Endodermal cell (in vitro differentiated cells): ENCODE results near the gene KCNJ4. TPM values are rescaled to one million over a fixed set of nuclear protein-coding genes. Genes with fewer than 3 reads are reported as not detected.

Experiments
- DNase-seq: peaks from one replicate; pipeline ENCODE4 v3.0.0-alpha.2; 2017
- H3K27ac ChIP-seq: 2 replicates; pipeline ENCODE4 v1.5.1; 2013; ENCODE audit warnings: mild to moderate bottlenecking, low read depth, low read length, moderate library complexity
- H3K27me3 ChIP-seq: 2 replicates; pipeline ENCODE4 v1.6.1; 2013; ENCODE audit warnings: mild to moderate bottlenecking, low read length, moderate library complexity; ENCODE audit not compliant: insufficient read depth, control insufficient read depth, poor library complexity, severe bottlenecking
- H3K36me3 ChIP-seq: 2 replicates; pipeline ENCODE4 v1.7.0; 2013; ENCODE audit warnings: mild to moderate bottlenecking, low read length, moderate library complexity; ENCODE audit not compliant: control insufficient read depth, insufficient read depth
- H3K4me1 ChIP-seq: one replicate; pipeline ENCODE4 v1.7.0; 2013; ENCODE audit warnings: low read length; ENCODE audit not compliant: control insufficient read depth, insufficient read depth
- H3K4me3 ChIP-seq: 2 replicates; pipeline ENCODE4 v1.5.1; 2013; ENCODE audit warnings: mild to moderate bottlenecking, low read length, moderate library complexity
- H3K9ac ChIP-seq: 2 replicates; pipeline ENCODE4 v1.6.1; 2013; ENCODE audit warnings: mild to moderate bottlenecking, low read length, moderate library complexity; ENCODE audit not compliant: poor library complexity, severe bottlenecking; ENCODE audit errors: extremely low read depth
- H3K9me3 ChIP-seq: 2 replicates; pipeline ENCODE4 v1.6.1; 2013; ENCODE audit warnings: mild to moderate bottlenecking, low read length, moderate library complexity; ENCODE audit not compliant: control insufficient read depth
- H3K27ac Mint-ChIP-seq: 2 replicates; pipeline ENCODE4 v1.8.0; 2020; ENCODE audit warnings: mixed read lengths
- H3K27me3 Mint-ChIP-seq: 2 replicates; pipeline ENCODE4 v1.8.0; 2021; ENCODE audit warnings: mild to moderate bottlenecking, mixed read lengths; ENCODE audit not compliant: insufficient read depth
- H3K36me3 Mint-ChIP-seq: 2 replicates; pipeline ENCODE4 v1.8.0; 2020; ENCODE audit warnings: low read depth, mixed read lengths
- H3K4me1 Mint-ChIP-seq: 2 replicates; pipeline ENCODE4 v1.8.0; 2020; ENCODE audit warnings: mixed read lengths
- H3K4me3 Mint-ChIP-seq: 2 replicates; pipeline ENCODE4 v1.8.0; 2020; ENCODE audit warnings: mild to moderate bottlenecking, moderate library complexity, mixed read lengths
- H3K9me3 Mint-ChIP-seq: 2 replicates; pipeline ENCODE4 v1.8.0; 2020; ENCODE audit warnings: mild to moderate bottlenecking, mixed read lengths
- WGBS, 2 experiments: methylation state at CpG; one replicate each; pipeline versions ENCODE4 v1.1.5 to v1.1.7; 2013; ENCODE audit warnings: missing lambda C conversion rate in 2 of 2, mixed read lengths in 1 of 2; ENCODE audit not compliant: insufficient coverage in 1 of 2, insufficient read length in 1 of 2; 5-methylcytosine and 5-hydroxymethylcytosine counted together
- total RNA-seq, 2 donors: library from RNA; stranded (reverse); fragmentation: NEBNext Ultra II Directional in 1 of 2; extraction: Animal tissue kit (Norgen Biotek cat#: 25700) in 1 of 2; gene quantifications; 2 replicates in 1 of 2; 3 replicates in 1 of 2; pipeline ENCODE4 v1.2.1, GENCODE V29; 2021
- TF ChIP-seq, protein P1 (sequence below): fragments of 200-600 bp; sonication (generic); conservative IDR thresholded peaks from 2 replicates; pipeline ENCODE4 v1.5.0; 2021; ENCODE audit warnings: antibody characterized with exemption, mild to moderate bottlenecking

Gene KCNJ4
- total RNA-seq, 2 donors from 2014 or later, result 0.37 to 1.4 TPM

DNA sequence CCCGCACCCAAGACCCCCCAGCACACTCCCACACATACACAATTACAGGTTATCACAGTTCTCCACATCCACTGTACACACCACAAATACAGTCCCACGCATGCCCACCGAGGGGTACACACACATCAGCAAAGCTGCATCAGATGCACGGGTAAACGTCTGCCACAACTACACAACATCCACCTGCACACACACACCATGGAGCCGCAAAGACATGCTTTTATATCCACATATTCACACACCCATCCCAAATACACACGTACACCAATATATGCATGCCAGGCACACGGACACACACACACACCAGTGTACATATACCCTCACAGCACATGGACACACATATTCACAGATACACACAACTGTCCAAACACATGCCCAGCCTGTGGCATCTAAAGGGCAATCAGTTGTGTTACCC lies 5.4 kb upstream of the KCNJ4 start:
- Histone ChIP-seq H3K36me3 (no peaks in the 10 kb centered on the region), H3K27me3 (peaks cover 35% of the 10 kb centered on the region), H3K4me1 (no peaks in the 10 kb centered on the region), H3K4me3 (no peak overlapping the region), H3K27ac (no peak overlapping the region), H3K9ac (no peak overlapping the region), H3K9me3 (no peaks in the 10 kb centered on the region)
- Mint-ChIP-seq H3K27ac (no peak overlapping the region), H3K4me3 (no peak overlapping the region), H3K4me1 (peaks cover 9% of the 10 kb centered on the region), H3K36me3 (no peaks in the 10 kb centered on the region), H3K27me3 (peaks cover 92% of the 10 kb centered on the region), H3K9me3 (no peaks in the 10 kb centered on the region)
- TF ChIP-seq, protein P1, sequence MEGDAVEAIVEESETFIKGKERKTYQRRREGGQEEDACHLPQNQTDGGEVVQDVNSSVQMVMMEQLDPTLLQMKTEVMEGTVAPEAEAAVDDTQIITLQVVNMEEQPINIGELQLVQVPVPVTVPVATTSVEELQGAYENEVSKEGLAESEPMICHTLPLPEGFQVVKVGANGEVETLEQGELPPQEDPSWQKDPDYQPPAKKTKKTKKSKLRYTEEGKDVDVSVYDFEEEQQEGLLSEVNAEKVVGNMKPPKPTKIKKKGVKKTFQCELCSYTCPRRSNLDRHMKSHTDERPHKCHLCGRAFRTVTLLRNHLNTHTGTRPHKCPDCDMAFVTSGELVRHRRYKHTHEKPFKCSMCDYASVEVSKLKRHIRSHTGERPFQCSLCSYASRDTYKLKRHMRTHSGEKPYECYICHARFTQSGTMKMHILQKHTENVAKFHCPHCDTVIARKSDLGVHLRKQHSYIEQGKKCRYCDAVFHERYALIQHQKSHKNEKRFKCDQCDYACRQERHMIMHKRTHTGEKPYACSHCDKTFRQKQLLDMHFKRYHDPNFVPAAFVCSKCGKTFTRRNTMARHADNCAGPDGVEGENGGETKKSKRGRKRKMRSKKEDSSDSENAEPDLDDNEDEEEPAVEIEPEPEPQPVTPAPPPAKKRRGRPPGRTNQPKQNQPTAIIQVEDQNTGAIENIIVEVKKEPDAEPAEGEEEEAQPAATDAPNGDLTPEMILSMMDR, result no peak
- whole genome bisulfite sequencing, 2 experiments, result 86 to 89% methylated on average over 5 to 7 of the region's 8 CpGs
- peak; percentile 50 for DNase-seq

DNA sequence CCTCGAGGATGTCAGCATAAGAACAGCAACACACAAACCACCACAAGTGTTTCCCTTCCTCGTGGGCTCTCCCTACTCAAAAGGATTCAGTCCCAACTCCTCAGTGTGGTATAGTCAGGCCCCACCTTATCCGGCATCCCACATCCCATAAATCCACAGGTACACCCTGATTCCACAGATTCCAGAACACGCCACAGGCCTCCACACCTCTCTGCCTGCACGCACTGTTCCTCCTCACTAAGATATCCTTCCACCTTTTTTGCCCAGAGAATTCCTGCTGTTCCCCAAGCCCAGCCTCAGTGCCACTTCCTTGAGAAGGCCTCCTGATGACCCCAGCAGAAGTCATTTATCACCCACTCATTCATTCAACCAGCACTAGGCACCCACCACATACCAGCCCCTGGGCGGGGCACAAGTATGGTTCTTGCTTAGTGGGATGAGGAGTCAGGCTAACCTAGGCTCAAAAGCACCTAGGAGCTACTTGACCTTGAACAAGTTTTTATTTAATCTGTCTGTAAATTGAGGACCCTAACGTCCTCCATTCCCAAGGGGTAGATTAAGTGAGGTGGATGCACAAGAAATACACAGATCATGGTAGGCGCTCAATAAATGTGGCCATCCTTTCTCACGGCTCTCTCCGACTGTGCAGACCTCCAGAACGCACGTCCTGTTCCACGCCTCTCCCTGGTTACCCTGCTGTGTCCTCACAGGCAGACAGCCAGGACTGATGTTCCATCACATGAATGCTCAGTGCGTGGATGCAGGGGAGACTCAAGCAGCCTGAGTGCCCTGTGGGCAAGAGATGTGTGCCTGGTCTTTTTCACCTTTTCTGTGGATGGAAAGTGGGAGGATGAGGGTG lies 2.1 kb upstream of the KCNJ4 start:
- H3K9me3 ChIP-seq, result no peaks in the 10 kb centered on the region
- peaks cover 91% of the 10 kb centered on the region for H3K27me3 Mint-ChIP-seq
- peaks cover 57% of the 10 kb centered on the region for H3K27me3 ChIP-seq
- peak overlapping the region; percentile 48 for H3K4me3 Mint-ChIP-seq
- H3K27ac ChIP-seq, result no peak overlapping the region
- no peak overlapping the region for H3K9ac ChIP-seq
- H3K36me3 ChIP-seq, result no peaks in the 10 kb centered on the region
- DNase-seq, result no peak
- H3K4me1 ChIP-seq, result no peaks in the 10 kb centered on the region
- H3K4me3 ChIP-seq, result no peak overlapping the region
- WGBS, 2 experiments, result 83 to 89% methylated on average over 10 to 14 of the region's 14 CpGs
- H3K27ac Mint-ChIP-seq, result no peak overlapping the region
- no peaks in the 10 kb centered on the region for H3K36me3 Mint-ChIP-seq
- no peaks in the 10 kb centered on the region for H3K9me3 Mint-ChIP-seq
- peaks cover 5% of the 10 kb centered on the region for H3K4me1 Mint-ChIP-seq
- TF ChIP-seq, protein P1, result no peak

DNA sequence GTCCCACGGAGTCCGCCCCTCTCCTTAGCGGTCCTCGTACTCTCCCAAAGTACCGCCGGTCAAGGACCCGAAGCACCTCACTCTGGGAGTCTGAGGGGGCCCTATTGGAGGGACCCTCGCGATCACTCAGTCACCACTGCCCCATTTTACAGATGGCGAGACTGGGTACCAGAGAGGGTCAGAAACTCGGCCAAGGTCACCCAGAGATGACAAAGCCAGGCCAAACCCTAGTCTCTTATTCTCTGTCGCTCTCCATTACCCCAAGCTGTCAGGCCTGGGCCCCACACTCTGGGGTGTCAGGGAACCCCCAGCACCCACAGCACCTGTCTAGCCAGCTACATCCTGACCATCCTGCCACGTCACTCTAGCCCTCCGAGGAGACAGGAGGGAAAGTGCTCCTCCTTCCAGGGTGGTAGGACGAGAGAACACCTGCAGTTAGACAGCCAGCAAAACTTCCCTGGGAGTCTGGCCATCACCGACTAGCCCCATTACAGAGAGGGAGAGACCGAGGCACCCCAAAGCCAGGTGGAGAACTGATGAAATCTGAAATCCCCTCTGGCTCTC lies 1.4 kb upstream of the KCNJ4 start:
- no peaks in the 10 kb centered on the region for H3K9me3 ChIP-seq
- peaks cover 62% of the 10 kb centered on the region for H3K27me3 ChIP-seq
- no peaks in the 10 kb centered on the region for H3K36me3 Mint-ChIP-seq
- no peaks in the 10 kb centered on the region for H3K9me3 Mint-ChIP-seq
- WGBS, 2 experiments, result 50 to 51% methylated on average over 11 to 17 of the region's 17 CpGs
- no peak overlapping the region for H3K4me3 ChIP-seq
- peaks cover 91% of the 10 kb centered on the region for H3K27me3 Mint-ChIP-seq
- no peaks in the 10 kb centered on the region for H3K36me3 ChIP-seq
- peak overlapping the region; percentile 48 for H3K4me3 Mint-ChIP-seq
- H3K4me1 ChIP-seq, result no peaks in the 10 kb centered on the region
- H3K9ac ChIP-seq, result no peak overlapping the region
- peaks cover 5% of the 10 kb centered on the region for H3K4me1 Mint-ChIP-seq
- no peak overlapping the region for H3K27ac Mint-ChIP-seq
- no peak for DNase-seq
- TF ChIP-seq, protein P1, result no peak
- no peak overlapping the region for H3K27ac ChIP-seq
